GM21737 (cell line): ENCODE data around the gene STX2.

Experiments
- ATAC-seq: cut with Tn5 transposase; IDR thresholded peaks from one replicate; pipeline ENCODE4 v1.9.1; 2021; ENCODE audit warnings: mild to moderate bottlenecking, moderate library complexity; ENCODE audit not compliant: unreplicated experiment

The STX2 gene

GRCh38 chr12:130831876-130832405 is 7.1 kb downstream of the STX2 start:
- ATAC-seq, result no peak

GRCh38 chr12:130831246-130831645 is 7.8 kb downstream of the STX2 start:
- ATAC-seq, result no peak

GRCh38 chr12:130830246-130830551 is 8.9 kb downstream of the STX2 start:
- no peak for ATAC-seq

- no peak for ATAC-seq
These were observed 9.4 kb downstream of the STX2 start for GRCh38 chr12:130829391-130830245.

GRCh38 chr12:130828895-130829294 is 10.2 kb downstream of the STX2 start:
- ATAC-seq, result no peak

GRCh38 chr12:130827432-130827831 is 11.6 kb downstream of the STX2 start:
- ATAC-seq, result no peak

- ATAC-seq, result no peak
These were observed 12.8 kb downstream of the STX2 start for GRCh38 chr12:130826151-130826801.

GRCh38 chr12:130825771-130826150 is 13.3 kb downstream of the STX2 start:
- ATAC-seq, result no peak

- no peak for ATAC-seq
These were observed 19.4 kb downstream of the STX2 start for GRCh38 chr12:130819681-130820080.

GRCh38 chr12:130818635-130819576 is 20.1 kb downstream of the STX2 start:
- peak; percentile 92 for ATAC-seq

GRCh38 chr12:130818272-130818634 is 20.8 kb downstream of the STX2 start:
- ATAC-seq, result no peak

- ATAC-seq, result no peak
These were observed 21.2 kb downstream of the STX2 start for GRCh38 chr12:130817804-130818203.

- no peak for ATAC-seq
These were observed 23.0 kb downstream of the STX2 start for GRCh38 chr12:130816097-130816496.

GRCh38 chr12:130815028-130815741 is 23.9 kb downstream of the STX2 start:
- ATAC-seq, result no peak

GRCh38 chr12:130813949-130814348 is 25.1 kb downstream of the STX2 start:
- no peak for ATAC-seq

- no peak for ATAC-seq
These were observed 25.6 kb downstream of the STX2 start for GRCh38 chr12:130813436-130813835.

- ATAC-seq, result no peak
These were observed 29.3 kb downstream of the STX2 start for GRCh38 chr12:130809791-130810190.

- no peak for ATAC-seq
These were observed 31.7 kb downstream of the STX2 start for GRCh38 chr12:130807309-130807708.

GRCh38 chr12:130806574-130806973 is 32.5 kb downstream of the STX2 start:
- ATAC-seq, result no peak

- no peak for ATAC-seq
These were observed 33.4 kb downstream of the STX2 start for GRCh38 chr12:130805635-130806034.

- no peak for ATAC-seq
These were observed 34.8 kb downstream of the STX2 start for GRCh38 chr12:130804216-130804615.
